NCI-H2171 (cell line): ENCODE data around the gene ARF1.

Source experiments
- DNase-seq: peaks from one replicate; lab custom pipeline; 2025; lab: John Stamatoyannopoulos, UW

ARF1 gene

DNA sequence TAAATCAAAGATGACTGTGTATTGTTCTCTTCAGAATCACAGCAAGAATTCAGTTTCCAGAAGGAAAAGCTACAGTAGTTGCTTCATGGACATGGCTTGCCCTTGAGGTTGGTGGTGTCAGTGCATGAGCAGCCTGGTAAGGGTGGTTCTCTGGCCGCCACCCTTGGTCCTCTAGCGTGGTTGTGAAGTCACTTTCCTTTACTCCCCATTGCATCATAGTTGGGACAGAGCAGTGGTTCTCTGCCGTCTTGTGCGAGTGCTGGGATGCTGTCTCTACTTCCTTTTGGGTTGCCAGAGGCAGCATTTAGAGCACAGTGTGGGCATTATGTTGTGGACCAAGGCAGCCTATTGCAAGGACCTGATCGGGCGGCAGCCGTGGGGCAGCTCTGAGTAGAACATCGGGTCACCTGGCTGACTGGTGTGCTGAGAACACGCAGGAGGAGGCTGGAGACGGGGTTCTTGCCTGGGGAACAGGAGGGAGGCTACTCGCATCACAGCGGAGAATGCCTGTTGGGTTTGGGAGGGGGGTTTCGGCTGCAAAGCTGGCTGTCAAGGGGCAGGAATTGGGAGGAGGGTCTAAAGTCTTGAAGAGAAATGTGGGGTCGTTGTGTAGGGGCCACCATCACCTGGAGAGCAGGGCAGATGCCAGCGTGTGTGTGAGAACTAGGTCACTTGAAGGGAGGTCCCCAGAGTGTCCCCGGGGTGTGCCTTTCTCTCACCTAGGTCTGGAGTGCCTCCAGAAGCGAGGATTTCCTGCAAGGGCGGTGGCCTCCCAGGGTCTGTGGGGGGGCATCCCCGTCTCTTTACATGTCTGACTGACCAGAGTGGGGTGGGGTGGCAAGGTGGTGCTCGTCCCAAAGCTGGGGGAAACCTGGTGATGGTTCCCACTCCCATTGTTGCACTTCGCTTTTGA lies 6.3 kb downstream of the ARF1 start:
- no peak for DNase-seq

DNA sequence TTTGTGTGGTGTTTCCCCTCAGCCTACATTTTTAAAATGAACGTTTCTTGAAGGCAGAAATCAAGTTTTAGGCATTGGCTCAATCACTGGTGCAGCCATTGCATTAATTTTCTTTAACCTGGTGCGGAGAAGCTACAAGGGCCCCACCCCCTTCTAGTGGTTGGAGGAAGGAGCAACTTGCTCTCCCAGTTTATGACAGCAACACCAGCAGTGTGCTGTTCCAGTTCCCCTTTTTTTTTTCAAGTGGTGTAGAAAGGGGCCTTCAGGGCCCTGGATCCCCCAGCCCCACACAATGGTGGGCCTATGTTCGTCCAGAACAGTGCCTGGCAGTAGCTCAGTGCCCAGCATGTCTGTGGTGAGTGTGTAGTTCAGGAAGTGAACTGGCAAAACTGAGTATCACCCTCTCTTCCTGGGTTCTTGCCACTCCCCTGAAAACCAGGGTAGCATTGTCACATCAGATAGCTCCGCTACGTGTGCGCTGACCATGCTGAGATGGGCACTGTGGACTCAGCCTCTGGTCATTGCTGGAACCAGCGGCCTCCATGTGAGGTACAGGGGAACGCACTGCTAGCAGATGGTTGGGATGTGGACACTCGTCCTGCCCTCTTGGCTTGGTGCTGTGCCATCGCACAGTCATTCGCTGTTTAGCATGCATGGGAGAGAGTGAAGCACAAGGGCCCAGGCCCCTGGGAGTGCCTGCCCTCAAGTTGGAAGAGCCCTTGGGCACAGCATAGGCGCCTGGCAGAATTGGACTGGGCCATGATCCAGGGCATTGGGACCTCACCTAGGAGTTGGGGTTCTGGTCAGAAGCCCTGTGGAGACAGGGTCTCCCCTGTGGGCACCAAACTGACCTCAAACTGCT lies 7.2 kb downstream of the ARF1 start:
- DNase-seq, result no peak

DNA sequence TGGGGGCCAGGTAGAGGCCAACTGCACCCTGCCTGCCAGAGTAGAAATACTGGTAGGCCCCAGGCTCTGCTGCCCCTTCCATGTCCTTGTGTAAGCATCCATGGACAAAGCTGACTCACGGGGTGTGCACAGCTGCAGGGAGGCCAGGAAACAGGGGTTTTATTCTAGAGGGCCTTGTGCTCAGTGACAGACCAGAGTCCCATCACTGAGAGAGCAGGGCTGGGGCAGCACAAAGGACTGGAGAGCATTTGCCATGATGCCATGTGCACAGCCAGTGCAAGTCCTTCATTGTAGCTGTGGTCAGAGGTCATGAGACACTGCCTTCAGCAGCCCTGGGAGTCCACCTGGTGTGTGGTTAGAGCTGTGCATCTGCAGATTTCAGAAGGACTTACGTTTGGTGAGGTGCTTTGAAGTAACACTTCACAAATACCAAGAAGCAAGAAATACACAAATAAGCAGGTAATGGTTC lies 8.1 kb downstream of the ARF1 start:
- DNase-seq, result no peak

DNA sequence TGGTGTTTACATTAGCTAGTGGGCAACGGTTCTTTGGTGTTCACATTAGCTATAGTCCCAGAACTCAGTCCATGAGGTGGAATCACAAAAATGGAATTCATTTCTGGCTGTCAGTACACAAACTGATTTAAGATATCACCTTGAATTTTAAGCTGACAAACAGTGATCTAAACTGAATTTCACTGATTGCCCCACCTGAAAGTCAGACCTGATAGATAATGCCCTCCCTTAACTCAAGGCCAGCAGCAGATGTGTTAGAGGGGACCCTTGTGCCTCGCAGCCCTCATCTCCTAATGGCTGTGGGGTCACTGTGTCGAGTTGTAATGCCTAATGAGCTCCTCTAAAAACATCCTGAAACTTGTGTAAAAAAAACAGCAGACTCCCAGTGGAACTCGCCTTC lies 8.6 kb downstream of the ARF1 start:
- no peak for DNase-seq

DNA sequence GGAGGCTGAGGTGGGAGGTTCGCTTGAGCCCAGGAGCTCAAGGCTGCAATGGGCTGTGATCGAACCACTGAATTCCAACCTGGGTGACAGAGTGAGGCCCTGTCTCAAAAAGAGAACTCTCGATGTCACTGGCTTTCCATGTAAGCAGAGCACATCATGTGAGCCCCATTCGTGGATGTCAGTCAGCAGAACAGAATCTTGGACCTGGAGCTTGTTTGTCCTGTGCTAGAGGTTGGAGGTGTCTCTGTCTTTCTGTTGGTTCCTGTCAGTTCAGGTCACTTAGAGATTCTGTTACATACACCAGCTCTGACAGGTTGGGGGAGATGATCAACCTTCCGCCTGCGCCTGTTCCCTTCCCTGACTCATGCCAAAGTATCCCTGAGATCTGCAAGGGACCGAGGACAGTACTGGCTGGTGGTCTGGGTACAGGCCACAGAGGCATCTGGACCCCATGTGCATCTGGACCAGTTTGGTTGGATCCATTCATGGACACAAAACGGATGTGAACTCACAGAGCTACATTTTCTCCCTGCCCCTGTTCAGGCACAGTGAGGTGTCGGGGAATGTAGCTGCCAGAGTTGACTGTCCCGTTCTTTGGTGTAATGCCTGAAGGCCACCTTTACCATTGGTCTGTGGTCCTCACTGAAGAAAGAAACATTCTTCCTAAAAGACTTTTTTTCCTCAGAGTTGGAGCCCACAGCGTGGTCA lies 10.0 kb downstream of the ARF1 start:
- DNase-seq, result no peak

DNA sequence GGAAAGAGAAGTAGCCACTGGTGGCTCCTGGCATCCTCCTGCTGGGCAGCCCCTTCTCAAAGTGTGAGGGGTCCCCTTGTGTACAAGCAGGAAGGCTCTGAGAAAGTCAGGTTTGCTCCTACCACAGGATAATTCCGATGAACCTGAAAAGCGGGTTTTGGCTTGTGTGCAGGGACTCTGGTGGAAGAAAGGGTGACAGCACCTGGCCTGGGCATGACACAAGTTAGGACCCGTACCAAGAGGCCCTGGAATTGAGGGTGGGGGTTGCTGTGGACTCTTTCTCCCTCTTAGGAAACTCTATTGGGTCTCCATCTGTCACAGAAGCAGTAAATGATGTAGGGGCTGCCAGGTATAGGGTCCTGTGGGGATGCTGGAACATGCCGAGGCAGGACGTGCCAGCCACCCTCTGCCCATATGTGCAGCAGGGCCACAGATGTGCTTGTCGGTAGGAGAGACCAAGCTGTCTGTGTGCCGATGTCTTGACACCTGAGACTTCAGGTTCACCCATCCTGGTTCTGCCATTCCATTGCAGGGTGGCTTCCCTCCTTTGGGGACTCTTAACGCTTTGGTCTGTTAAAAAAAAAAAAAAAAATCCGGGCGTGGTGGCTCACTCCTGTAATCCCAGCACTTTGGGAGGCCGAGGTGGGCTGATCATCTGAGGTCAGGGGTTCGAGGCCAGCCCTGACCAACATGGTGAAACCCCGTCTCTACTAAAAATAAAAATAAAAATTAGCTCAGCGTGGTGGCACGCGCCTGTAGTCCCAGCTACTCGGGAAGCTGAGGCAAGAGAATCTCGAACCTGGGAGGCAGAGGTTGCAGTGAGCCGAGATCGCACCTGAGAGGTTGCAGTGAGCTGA lies 10.8 kb downstream of the ARF1 start:
- peak; percentile 82 for DNase-seq

DNA sequence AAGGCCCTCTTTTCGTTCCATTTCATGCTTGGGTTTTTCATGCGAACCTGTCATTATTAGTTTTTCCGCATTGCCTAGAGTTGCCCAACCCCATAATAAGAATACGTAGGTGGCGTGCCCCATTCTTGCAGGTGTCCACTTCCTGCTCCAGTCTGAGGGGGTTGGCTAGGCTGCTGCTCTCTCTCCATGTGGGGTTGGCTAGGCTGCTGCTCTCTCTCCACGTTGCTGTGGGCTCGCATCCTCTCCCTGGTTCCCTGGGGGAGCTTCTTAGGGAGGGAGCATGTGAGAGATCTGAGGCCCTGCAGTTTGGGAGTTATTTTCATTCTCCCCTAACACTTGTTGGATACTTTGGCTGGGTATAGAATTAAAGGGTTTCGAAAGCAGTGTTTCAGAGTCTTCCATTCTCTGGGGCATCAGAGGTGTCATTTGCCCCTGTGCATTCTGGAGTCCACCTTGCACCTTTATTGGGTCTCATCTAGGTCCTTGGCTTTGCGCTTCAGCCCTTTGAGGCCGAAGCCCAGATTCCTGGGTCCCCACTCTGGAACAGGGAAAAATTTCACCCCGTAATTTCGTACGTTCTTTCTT lies 12.0 kb downstream of the ARF1 start:
- DNase-seq, result no peak

DNA sequence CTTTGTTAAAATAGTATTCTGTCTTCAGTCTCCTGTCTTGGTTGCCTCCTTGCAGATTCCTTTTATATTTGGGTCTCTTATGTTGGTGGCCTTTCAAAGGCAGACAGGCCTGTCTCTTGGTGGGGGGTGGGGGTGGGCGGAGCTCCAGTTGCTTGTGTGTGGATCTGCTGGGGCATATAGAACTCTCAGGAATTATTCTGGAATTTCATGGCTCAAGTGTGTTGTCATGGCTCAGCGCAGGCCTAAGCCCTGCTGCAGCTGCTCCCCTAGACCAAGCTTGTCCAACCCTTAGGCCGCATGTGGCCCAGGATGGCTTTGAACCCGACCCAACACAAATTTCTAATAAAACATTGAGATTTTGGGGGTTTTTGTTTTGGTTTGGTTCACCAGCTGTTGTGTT lies 12.7 kb downstream of the ARF1 start:
- no peak for DNase-seq

DNA sequence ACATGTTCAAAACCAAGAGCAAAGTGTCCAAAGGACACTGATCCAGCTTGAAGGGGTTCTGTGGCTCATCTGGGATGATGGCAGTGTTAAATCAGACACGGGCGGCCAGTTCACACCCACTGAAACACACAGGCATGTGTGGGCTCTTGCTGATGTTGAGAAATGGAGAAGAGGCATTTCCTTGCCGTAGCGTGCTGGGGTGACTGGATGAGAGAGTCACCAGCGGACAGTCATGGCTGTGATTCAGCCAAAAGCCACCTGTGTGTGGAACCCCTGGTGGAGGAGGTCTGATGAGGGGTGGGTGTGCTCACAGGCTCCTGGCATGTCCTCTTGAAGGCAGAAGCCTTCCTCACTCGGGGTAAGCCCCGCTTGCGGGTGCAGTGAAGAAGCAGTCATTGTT lies 13.4 kb downstream of the ARF1 start:
- no peak for DNase-seq

DNA sequence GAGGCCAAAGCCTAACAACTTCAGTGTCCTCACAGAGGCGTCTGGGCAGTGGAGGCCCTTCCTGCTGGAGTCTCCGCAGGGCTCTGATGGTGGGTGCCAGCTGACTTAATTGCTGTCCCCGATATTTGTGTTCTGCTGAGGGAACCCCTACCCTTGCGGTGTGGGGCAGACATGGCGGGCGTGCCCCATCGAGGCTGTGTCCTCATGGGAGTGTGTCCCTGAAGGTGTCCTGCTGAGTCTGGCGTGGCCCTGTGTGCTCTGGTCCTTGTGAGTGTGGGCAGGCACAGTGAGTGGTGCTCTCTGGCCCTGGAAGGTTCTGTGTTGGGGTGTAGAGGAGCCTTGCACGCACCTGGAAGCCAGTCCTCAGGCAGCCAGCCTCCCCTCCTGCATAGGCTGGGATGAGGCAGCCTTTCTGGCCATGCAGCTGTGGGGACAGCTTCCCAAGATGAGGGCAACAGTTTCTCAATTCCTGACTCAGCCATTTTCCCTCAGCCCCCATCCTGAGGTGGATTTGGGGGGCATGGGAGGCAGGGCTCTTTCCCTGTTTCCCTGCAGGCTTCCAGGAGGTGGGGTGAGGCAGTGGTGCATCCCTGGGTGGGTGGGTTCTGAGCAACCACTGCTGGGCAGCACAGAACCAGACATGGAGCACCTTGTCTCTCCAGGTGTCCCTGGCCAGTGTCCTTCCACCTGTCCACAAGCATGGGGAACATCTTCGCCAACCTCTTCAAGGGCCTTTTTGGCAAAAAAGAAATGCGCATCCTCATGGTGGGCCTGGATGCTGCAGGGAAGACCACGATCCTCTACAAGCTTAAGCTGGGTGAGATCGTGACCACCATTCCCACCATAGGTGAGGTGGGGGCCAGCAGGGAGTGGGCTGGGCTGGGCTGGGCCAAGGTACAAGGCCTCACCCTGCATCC lies 14.2 kb downstream of the ARF1 start:
- DNase-seq, result no peak

DNA sequence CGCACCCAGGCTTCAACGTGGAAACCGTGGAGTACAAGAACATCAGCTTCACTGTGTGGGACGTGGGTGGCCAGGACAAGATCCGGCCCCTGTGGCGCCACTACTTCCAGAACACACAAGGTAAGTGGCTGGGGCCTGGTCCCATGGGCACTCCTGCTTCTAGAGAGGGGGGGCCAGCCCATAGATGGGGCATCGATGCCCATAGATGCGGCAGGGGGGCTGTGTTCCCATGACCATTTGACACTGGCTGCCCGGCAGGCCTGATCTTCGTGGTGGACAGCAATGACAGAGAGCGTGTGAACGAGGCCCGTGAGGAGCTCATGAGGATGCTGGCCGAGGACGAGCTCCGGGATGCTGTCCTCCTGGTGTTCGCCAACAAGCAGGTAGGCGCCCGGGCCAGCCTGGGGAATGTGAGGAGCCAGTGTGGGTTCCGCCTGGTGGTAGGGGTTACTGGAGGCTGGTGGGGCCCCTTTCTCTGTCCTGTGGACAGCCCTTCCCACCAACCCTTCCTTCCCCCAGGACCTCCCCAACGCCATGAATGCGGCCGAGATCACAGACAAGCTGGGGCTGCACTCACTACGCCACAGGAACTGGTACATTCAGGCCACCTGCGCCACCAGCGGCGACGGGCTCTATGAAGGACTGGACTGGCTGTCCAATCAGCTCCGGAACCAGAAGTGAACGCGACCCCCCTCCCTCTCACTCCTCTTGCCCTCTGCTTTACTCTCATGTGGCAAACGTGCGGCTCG lies 15.0 kb downstream of the ARF1 start:
- DNase-seq, result no peak

DNA sequence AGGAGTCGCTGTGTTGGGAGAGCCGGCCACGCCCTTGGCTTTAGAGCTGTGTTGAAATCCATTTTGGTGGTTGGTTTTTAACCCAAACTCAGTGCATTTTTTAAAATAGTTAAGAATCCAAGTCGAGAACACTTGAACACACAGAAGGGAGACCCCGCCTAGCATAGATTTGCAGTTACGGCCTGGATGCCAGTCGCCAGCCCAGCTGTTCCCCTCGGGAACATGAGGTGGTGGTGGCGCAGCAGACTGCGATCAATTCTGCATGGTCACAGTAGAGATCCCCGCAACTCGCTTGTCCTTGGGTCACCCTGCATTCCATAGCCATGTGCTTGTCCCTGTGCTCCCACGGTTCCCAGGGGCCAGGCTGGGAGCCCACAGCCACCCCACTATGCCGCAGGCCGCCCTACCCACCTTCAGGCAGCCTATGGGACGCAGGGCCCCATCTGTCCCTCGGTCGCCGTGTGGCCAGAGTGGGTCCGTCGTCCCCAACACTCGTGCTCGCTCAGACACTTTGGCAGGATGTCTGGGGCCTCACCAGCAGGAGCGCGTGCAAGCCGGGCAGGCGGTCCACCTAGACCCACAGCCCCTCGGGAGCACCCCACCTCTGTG lies 15.9 kb downstream of the ARF1 start:
- DNase-seq, result no peak

DNA sequence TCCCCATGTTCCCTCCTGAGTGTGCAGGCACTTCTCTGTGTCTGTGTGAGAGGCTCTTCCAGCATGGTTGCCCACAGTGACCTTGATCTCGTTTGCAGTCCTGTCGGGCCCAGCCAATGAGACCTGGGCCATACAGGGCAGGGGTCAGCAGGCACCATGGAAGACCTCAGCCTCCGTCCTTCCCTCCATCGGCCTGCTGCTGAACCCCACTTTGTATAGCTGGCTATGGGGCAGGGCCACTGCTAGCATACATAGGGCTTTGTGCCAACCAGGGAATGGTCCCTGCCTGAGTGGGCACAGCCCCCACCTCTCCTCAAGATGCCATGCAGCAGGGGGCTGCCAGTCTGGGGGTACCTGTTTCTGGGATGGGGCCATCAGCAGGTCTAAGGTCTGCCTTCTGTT lies 16.8 kb downstream of the ARF1 start:
- no peak for DNase-seq

DNA sequence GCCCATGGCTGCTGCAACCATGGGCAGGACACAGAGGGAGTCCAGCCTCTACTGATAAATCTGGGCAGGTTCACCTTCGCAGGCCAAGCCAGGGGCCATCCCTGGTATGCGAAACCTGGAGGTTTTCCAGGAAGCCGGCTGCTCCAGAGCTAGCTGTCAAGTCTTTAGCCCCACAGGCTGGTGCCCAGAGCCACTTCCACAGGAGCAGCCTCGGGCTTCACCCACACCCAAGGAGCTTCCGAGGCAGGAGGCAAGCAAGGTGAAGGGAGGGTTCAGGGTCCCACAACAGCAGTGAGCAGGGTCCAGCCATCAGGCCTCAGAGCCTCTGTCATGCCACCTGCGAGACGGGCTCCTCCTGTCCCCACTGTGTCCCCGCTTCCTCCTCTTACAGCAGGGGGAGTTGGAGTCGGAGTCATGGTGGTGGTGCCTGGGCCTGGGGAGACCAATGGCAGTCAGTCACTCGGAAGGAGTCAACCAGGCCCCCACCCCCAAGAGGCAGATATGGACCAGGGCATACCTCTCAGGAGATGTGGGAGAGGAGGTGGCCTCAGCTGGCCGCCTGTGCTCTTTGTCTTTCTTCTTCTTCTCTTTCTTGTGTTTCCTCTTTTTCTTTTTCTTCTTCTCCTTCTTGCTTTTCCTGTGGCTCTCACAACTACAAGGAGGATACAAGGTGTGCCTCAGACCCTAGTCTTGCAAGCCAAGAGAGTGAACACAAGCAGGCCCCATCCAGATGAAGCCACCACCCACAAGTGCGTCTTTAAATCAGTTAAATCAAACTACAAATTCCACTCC lies 18.5 kb downstream of the ARF1 start:
- no peak for DNase-seq

DNA sequence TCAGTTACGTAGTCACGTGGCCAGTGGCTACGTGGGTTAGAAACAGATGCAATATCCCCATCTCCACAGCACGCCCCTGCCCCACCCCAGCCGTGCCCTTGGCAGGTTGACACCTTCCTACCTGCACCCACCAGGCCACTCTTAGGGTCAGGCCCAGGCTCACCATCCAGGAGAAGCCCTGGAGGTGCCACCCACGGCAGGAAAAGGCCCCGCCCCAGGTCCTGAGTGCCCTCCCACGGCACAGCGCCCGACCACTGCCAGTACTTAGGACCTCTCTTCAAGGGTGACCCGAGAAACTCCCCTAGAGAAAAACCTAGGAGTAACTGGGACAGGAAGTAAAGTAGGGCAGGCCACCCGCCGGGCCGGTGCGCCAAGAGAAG lies 19.1 kb downstream of the ARF1 start:
- DNase-seq, result no peak

DNA sequence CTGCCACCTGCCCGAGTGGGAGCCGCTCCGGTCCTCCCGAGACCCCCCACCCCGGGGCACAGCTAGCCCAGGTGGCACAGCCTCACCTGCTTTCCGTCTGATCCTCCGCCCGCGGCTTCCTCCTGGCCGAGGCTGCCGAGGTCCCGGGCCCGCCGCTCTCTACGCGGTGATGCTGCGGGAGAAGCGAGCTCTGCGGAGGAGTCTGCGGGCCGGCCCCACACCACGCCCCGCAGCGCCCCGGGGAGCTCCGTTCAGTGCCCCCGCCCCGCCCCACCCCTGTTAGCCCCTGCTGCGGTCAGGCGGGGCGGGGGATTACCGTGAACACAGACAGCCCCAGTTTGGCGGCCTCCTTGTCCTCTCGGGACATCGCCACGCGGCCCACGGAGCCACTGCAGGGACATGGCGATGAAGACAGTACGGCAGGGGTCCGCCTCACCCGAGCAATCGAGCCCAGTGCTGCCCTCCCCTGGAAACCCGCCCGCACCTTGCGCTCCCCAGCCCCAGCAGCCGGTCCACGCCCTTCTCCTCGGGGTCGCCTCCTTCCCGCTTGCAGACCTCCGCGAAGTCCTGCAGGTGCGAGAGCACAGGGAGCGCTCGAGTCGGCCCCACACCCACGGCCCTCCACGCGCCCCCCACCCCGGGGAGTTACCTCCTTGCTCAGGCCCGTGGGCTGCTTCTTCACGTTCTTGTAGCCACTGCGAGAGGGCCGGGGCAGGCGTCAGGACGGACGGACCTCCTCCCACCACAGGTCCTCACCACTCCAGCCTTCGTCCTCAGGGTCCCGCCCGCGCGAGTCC lies 19.7 kb downstream of the ARF1 start:
- DNase-seq, result peak; percentile 28
